HepG2 (cell line): ENCODE data around the gene MATK. TPM values are rescaled to one million over a fixed set of nuclear protein-coding genes. Genes with fewer than 3 reads are reported as not detected.
A peak's percentile ranks its signal among the peaks of the same experiment; 100 is the strongest.

Experiments
- FOXK2 ChIP-seq: fragments of 450-650 bp; IDR thresholded peaks from 2 replicates; pipeline ENCODE4 v1.6.1; 2016
- GABPB1 ChIP-seq: IDR thresholded peaks from 2 replicates; pipeline ENCODE4 v1.6.1; 2016; ENCODE audit warnings: mild to moderate bottlenecking, missing genetic modification reagents, moderate library complexity, missing compliant biosample characterization
- GTF3A ChIP-seq: sonication (generic); formaldehyde crosslinking; conservative IDR thresholded peaks from 2 replicates; pipeline ENCODE4 v1.4.0; 2020; ENCODE audit warnings: mild to moderate bottlenecking, missing genetic modification reagents
- HOXA7 ChIP-seq: sonication (generic); formaldehyde crosslinking; IDR thresholded peaks from 2 replicates; pipeline ENCODE4 v1.8.1; 2022; ENCODE audit warnings: mild to moderate bottlenecking, missing genetic modification reagents, moderate library complexity
- KAT8 ChIP-seq: IDR thresholded peaks from 2 replicates; pipeline ENCODE4 v1.6.1; 2016; ENCODE audit warnings: missing genetic modification reagents, missing compliant biosample characterization
- KLF12 ChIP-seq: sonication (generic); formaldehyde crosslinking; IDR thresholded peaks from 2 replicates; pipeline ENCODE4 v1.4.0; 2020; ENCODE audit warnings: missing genetic modification reagents, borderline replicate concordance
- MAF1 ChIP-seq: sonication (generic); formaldehyde crosslinking; IDR thresholded peaks from 2 replicates; pipeline ENCODE4 v1.5.0; 2020; ENCODE audit warnings: missing genetic modification reagents, borderline replicate concordance
- MAFF ChIP-seq: IDR thresholded peaks from 2 replicates; pipeline ENCODE4 v1.6.1; 2011; ENCODE audit warnings: low read depth, low read length, improper control_type of control experiment
- NCOA5 ChIP-seq: sonication (generic); formaldehyde crosslinking; IDR thresholded peaks from 2 replicates; pipeline ENCODE4 v1.4.0; 2020; ENCODE audit warnings: missing genetic modification reagents
- NFIB ChIP-seq: sonication (generic); formaldehyde crosslinking; IDR thresholded peaks from 2 replicates; pipeline ENCODE4 v1.9.0; 2021; ENCODE audit warnings: missing genetic modification reagents, mild to moderate bottlenecking, borderline replicate concordance
- NR2F6 ChIP-seq, 2 experiments: IDR thresholded peaks; 2 replicates each; pipeline ENCODE4 v1.6.1; 2016; ENCODE audit warnings: antibody characterized with exemption in 1 of 2, mild to moderate bottlenecking in 1 of 2
- POLR2A ChIP-seq, 2 experiments: IDR thresholded peaks; 2 replicates each; pipeline ENCODE4 v1.6.1; 2011; ENCODE audit warnings: low read depth in 2 of 2, low read length in 2 of 2, mild to moderate bottlenecking in 1 of 2, moderate library complexity in 1 of 2; ENCODE audit not compliant: insufficient read depth in 1 of 2
- STAG1 ChIP-seq: sonication (generic); formaldehyde crosslinking; IDR thresholded peaks from 2 replicates; pipeline ENCODE4 v1.4.0; 2020; ENCODE audit warnings: missing genetic modification reagents
- TFDP2 ChIP-seq: sonication (generic); formaldehyde crosslinking; IDR thresholded peaks from 2 replicates; pipeline ENCODE4 v1.4.0; 2020; ENCODE audit warnings: missing genetic modification reagents
- THAP9 ChIP-seq: sonication (generic); formaldehyde crosslinking; IDR thresholded peaks from 2 replicates; pipeline ENCODE4; 2020; ENCODE audit warnings: missing genetic modification reagents, mild to moderate bottlenecking, borderline replicate concordance
- THYN1 ChIP-seq: sonication (generic); formaldehyde crosslinking; IDR thresholded peaks from 2 replicates; pipeline ENCODE4 v1.8.1; 2023; ENCODE audit warnings: low read depth, mild to moderate bottlenecking, moderate library complexity, missing genetic modification reagents, borderline replicate concordance
- ZBTB33 ChIP-seq: sonication (generic); formaldehyde crosslinking; IDR thresholded peaks from 2 replicates; pipeline ENCODE4 v1.4.0; 2020; ENCODE audit warnings: missing genetic modification reagents
- ZNF543 ChIP-seq: sonication (generic); formaldehyde crosslinking; IDR thresholded peaks from 2 replicates; pipeline ENCODE4 v1.4.0; 2020; ENCODE audit warnings: mild to moderate bottlenecking, missing genetic modification reagents
- ZNF552 ChIP-seq: sonication (generic); formaldehyde crosslinking; IDR thresholded peaks from 2 replicates; pipeline ENCODE4 v1.9.0; 2022; ENCODE audit warnings: missing genetic modification reagents, mild to moderate bottlenecking, borderline replicate concordance
- ZNF703 ChIP-seq: sonication (generic); formaldehyde crosslinking; IDR thresholded peaks from 2 replicates; pipeline ENCODE4 v1.5.1; 2020; ENCODE audit warnings: missing genetic modification reagents, mild to moderate bottlenecking, moderate library complexity, borderline replicate concordance
- ZNF747 ChIP-seq: sonication (generic); formaldehyde crosslinking; IDR thresholded peaks from 2 replicates; pipeline ENCODE4 v1.8.1; 2023; ENCODE audit warnings: missing genetic modification reagents, mild to moderate bottlenecking, borderline replicate concordance
- polyA plus RNA-seq, 8 experiments: library from polyadenylated mRNA; depleted of rRNA in 3 of 8; stranded (reverse) in 7 of 8; unstranded in 1 of 8; fragments of >200 nt; fragmentation: Illumina TruSeq in 4 of 8; extraction: Trizol in 4 of 8; gene quantifications; 2 replicates each; pipeline versions ENCODE4 v1.2.1 to v1.2.3, GENCODE V29; 2011 to 2016; ENCODE audit warnings: low read depth in 4 of 8, missing spikeins in 1 of 8, mixed read lengths in 1 of 8; ENCODE audit not compliant: insufficient read depth in 1 of 8
- total RNA-seq, 5 experiments: library from RNA; depleted of rRNA; stranded (reverse); fragments of >200 nt; fragmentation: Illumina TruSeq; extraction: Trizol; gene quantifications; 2 replicates each; pipeline ENCODE4 v1.2.3, GENCODE V29; 2016; ENCODE audit warnings: low read depth in 1 of 5
- TF ChIP-seq, protein P1 (sequence below): sonication (generic); formaldehyde crosslinking; IDR thresholded peaks from 2 replicates; pipeline ENCODE4 v1.8.1; 2023; ENCODE audit warnings: mild to moderate bottlenecking, moderate library complexity, missing genetic modification reagents
- TF ChIP-seq, protein P2 (sequence below): sonication (generic); formaldehyde crosslinking; IDR thresholded peaks from 2 replicates; pipeline ENCODE4 v1.9.0; 2022; ENCODE audit warnings: missing genetic modification reagents, mild to moderate bottlenecking, borderline replicate concordance

Gene MATK
- total and polyA plus RNA-seq, 2 of the 13 experiments (the other 11 are each of a cell fraction or from before 2014, with no cell fraction given): 0.09 TPM; not detected in 1

- TF ChIP-seq MAF1 (CRISPR knock-in tag) (no peak), FOXK2 (no peak), ZNF747 (CRISPR knock-in tag) (no peak), ZNF552 (CRISPR knock-in tag) (no peak), THYN1 (CRISPR knock-in tag) (no peak), HOXA7 (CRISPR knock-in tag) (no peak), NFIB (no peak), STAG1 (CRISPR knock-in tag) (peak; percentile 71), KLF12 (CRISPR knock-in tag) (no peak), THAP9 (CRISPR knock-in tag) (no peak), ZNF703 (CRISPR knock-in tag) (no peak), NR2F6 (IDR thresholded peaks at IDR 0.05) (no peak), NR2F6 (CRISPR knock-in tag; IDR thresholded peaks at IDR 0.05) (no peak), MAFF (no peak), NCOA5 (CRISPR knock-in tag) (no peak), ZNF543 (no peak), GABPB1 (CRISPR knock-in tag) (peak; percentile 38; the same call in 1 of the 2 replicates), KAT8 (CRISPR knock-in tag) (no peak), POLR2A (IDR thresholded peaks at IDR 0.05; ENCODE audit: insufficient read depth in 1 of 2, low read depth in 2 of 2, low read length in 2 of 2) (no peak), GTF3A (CRISPR knock-in tag) (no peak), TFDP2 (no peak), ZBTB33 (peak; percentile 65; the same call in 1 of the 2 replicates)
- TF ChIP-seq, protein P1, sequence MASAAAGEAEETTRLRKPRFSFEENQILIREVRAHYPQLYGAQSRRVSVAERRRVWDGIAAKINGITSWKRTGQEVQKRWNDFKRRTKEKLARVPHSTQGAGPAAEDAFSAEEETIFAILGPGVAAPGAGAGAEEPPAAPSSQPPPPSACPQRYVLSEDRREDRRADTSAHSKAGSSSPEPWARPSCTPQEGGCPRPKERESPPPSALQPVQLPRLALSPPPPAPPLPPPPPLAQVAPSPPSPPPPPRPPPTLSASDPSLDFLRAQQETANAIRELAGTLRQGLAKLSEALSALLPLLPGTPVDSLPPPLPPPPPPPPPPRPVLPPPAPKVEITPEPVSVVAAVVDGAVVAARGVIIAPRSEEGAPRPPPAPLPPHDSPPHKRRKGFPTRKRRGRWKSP (CRISPR knock-in tag): no peak
- TF ChIP-seq, protein P2, sequence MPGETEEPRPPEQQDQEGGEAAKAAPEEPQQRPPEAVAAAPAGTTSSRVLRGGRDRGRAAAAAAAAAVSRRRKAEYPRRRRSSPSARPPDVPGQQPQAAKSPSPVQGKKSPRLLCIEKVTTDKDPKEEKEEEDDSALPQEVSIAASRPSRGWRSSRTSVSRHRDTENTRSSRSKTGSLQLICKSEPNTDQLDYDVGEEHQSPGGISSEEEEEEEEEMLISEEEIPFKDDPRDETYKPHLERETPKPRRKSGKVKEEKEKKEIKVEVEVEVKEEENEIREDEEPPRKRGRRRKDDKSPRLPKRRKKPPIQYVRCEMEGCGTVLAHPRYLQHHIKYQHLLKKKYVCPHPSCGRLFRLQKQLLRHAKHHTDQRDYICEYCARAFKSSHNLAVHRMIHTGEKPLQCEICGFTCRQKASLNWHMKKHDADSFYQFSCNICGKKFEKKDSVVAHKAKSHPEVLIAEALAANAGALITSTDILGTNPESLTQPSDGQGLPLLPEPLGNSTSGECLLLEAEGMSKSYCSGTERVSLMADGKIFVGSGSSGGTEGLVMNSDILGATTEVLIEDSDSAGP (CRISPR knock-in tag): no peak
Observed at GRCh38 chr19:3821857-3822364, 35.7 kb upstream of the MATK start (continued).
